ENCODE results near the gene CXCL5.

Gene CXCL5

DNA sequence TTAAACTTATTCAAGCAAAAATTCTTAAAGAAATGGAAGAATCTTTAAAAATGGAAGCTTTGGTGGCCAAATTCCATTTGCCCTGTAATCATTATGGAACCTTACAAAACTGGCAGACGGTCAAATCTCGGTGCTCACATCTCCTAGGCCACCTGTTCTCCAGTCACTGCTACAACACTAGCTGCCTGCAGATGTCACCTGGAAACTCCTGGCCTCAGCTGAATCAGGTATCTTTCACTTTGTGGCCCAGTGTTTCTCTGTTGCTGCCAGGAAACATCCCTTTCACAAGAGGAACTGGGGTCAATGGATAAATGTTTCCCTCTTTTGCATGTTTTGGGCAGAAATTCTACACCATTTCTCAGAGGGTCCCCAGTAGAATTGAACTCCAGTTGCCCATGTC, 44.2 kb upstream of the CXCL5 start:
- Mint-ChIP-seq H3K36me3 (ENCODE audit: low read depth) (no peaks in the 10 kb centered on the region), H3K4me1 (peaks cover 10% of the 10 kb centered on the region), H3K9me3 (peaks cover 9% of the 10 kb centered on the region), H3K4me3 (no peak overlapping the region), H3K27ac (no peak overlapping the region), H3K27me3 (ENCODE audit: low read depth) (peaks cover 67% of the 10 kb centered on the region)
- TF ChIP-seq, protein P1, sequence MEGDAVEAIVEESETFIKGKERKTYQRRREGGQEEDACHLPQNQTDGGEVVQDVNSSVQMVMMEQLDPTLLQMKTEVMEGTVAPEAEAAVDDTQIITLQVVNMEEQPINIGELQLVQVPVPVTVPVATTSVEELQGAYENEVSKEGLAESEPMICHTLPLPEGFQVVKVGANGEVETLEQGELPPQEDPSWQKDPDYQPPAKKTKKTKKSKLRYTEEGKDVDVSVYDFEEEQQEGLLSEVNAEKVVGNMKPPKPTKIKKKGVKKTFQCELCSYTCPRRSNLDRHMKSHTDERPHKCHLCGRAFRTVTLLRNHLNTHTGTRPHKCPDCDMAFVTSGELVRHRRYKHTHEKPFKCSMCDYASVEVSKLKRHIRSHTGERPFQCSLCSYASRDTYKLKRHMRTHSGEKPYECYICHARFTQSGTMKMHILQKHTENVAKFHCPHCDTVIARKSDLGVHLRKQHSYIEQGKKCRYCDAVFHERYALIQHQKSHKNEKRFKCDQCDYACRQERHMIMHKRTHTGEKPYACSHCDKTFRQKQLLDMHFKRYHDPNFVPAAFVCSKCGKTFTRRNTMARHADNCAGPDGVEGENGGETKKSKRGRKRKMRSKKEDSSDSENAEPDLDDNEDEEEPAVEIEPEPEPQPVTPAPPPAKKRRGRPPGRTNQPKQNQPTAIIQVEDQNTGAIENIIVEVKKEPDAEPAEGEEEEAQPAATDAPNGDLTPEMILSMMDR (IDR thresholded peaks at IDR 0.05; ENCODE audit: unreplicated experiment in 3 of 3): no peak

DNA sequence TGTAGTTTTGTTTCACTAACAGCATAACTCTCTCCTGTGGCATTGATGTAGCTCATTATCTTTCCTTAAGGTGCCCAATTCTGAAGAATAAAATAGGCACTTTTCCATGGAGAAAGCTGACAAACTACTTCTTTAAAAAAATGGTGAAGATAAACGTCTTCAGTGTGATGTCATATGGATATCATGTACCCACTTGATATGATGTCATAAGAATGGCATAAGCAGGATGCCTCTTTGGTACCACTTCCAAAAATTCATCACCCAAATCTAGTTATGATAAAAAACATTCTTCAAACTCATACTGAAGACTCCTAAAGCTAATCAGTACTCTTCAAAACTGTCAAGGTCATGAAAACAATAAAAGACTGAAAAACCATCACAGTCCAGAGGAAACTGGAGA, 42.9 kb upstream of the CXCL5 start:
- H3K4me3 Mint-ChIP-seq: no peak overlapping the region
- H3K4me1 Mint-ChIP-seq: peaks cover 10% of the 10 kb centered on the region
- TF ChIP-seq, protein P1 (IDR thresholded peaks at IDR 0.05; ENCODE audit: unreplicated experiment in 3 of 3): no peak
- peaks cover 78% of the 10 kb centered on the region for H3K27me3 Mint-ChIP-seq (ENCODE audit: low read depth)
- H3K27ac Mint-ChIP-seq: no peak overlapping the region
- H3K36me3 Mint-ChIP-seq (ENCODE audit: low read depth): no peaks in the 10 kb centered on the region
- H3K9me3 Mint-ChIP-seq: no peaks in the 10 kb centered on the region

DNA sequence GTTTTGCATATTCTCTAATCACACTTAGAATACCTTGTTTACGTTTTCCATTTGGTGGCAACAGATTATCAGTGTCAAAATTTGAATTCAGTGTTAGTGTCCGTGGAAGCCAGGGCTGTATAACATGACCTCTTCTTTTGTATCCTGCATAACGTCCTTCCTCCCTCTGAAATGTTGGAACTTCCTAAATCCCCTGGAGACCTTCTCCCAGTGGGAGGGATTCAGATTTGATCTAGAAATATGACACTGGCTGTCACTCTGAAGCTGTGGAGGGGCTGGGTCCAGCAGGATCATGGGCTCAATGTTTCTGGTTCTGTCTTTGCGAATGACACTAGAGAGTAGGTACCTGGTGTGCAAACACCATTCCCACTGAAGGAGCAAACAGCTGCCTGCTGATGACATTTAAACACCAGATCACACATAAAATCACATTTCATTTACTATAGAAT, 40.9 kb upstream of the CXCL5 start:
- H3K27ac Mint-ChIP-seq: no peak overlapping the region
- H3K36me3 Mint-ChIP-seq (ENCODE audit: low read depth): no peaks in the 10 kb centered on the region
- H3K4me1 Mint-ChIP-seq: peaks cover 10% of the 10 kb centered on the region

DNA sequence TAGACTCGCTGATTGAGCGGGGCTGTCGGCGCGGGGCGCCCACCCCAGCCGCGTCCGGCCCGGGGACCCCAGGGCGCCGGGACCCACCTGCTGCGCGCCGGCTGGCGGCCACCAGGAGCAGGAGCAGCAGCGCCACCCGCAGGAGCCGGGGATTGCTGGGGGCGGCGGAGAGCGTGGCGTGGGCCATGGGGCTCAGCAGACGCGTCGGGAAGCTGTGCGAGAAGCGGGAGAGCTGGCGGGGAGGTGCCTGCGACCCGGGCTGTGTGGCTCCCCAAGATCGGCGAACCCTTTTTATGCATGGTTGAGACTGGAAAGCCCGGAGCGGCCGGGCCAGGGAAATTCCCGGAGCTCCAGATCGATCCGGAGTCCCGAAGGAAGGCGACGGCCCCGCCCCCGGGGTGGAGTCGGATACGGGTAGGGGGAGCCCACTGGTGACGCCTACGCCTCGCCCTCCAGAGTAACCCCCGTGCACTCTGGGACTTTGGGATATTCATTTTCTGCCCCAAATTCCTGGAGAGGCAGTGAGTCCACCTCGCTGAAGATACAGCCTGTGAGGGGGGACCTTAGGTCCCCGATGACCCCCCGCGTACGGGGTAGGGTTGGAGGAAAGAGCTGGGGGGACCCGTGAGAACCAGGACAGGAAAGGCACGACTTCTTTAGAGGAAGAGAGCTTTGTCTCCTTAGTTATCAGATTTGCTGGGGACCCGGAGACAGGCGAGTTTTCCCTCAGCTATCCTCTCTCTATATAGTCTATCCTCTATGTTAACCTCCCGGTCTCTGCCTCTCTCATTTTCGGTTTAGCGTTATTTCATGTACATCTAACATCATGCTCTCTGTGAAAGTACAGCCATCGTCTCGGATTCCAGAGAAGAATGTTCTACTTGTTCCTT, 40.2 kb upstream of the CXCL5 start, which contains the start of gene CXCL3:
Gene CXCL3 (minus strand): TSS at position 265 of the 890 bp plus-strand sequence. CDS start 78 bp downstream, at position 187.
- peaks cover 82% of the 10 kb centered on the region for H3K27me3 Mint-ChIP-seq (ENCODE audit: low read depth)
- TF ChIP-seq, protein P1 (IDR thresholded peaks at IDR 0.05; ENCODE audit: unreplicated experiment in 3 of 3): peak; percentile 27 to 51 (median 33)
- H3K4me1 Mint-ChIP-seq: peaks cover 10% of the 10 kb centered on the region
- H3K36me3 Mint-ChIP-seq (ENCODE audit: low read depth): no peaks in the 10 kb centered on the region
- H3K9me3 Mint-ChIP-seq: no peaks in the 10 kb centered on the region
- H3K27ac Mint-ChIP-seq: peak within 1 kb of the TSS in 1 of 3 experiments; percentile 55
- peak within 1 kb of the TSS; percentile 82 to 91 (median 89) for H3K4me3 Mint-ChIP-seq

More for the DNA sequence above, 40.9 kb upstream of the CXCL5 start:
- H3K27me3 Mint-ChIP-seq (ENCODE audit: low read depth): peaks cover 85% of the 10 kb centered on the region
- H3K9me3 Mint-ChIP-seq: no peaks in the 10 kb centered on the region
- TF ChIP-seq, protein P1 (IDR thresholded peaks at IDR 0.05; ENCODE audit: unreplicated experiment in 3 of 3): no peak
- H3K4me3 Mint-ChIP-seq: peak overlapping the region; percentile 80 to 82 (median 82)

DNA sequence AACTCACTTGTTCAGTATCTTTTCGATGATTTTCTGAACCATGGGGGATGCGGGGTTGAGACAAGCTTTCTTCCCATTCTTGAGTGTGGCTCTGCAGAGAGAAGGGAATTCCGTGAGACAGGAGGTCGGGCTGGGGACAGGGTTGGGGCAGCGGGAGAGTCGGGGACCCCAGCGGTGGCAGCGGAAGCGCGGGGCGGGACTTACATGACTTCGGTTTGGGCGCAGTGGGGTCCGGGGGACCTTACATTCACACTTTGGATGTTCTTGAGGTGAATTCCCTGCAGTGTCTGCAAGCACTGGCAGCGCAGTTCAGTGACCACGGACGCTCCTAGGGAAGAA, 39.6 kb upstream of the CXCL5 start:
- TF ChIP-seq, protein P1 (IDR thresholded peaks at IDR 0.05; ENCODE audit: unreplicated experiment in 3 of 3): no peak
- no peaks in the 10 kb centered on the region for H3K36me3 Mint-ChIP-seq (ENCODE audit: low read depth)
- peaks cover 76% of the 10 kb centered on the region for H3K27me3 Mint-ChIP-seq (ENCODE audit: low read depth)
- H3K9me3 Mint-ChIP-seq: no peaks in the 10 kb centered on the region
- peak overlapping the region in 1 of 3 experiments; percentile 55 for H3K27ac Mint-ChIP-seq
- peak overlapping the region; percentile 82 to 91 (median 89) for H3K4me3 Mint-ChIP-seq
- peaks cover 10% of the 10 kb centered on the region for H3K4me1 Mint-ChIP-seq
